ENCODE data around the gene UROC1.

Gene UROC1

DNA sequence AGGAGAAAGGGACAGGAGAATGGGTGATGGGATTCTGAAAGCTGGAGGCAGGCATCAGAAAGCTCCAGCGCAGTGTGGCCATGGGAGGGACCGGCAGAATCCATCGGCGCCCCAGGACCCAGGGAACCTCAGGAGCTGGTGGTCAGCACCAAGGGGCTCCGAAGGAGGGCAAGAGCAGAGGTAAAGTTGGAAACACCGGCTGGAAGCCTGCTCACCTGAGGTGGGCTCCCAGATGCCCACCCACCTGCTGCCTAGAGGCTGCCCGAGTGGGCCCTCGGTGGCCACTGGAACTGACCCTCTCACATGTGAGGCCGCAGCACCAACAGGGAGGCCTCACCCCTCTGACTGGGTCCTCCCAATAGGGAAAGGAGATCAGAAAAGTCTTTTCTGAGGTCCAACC is 31.6 kb downstream of the UROC1 start:
- Histone ChIP-seq H3K27ac (ENCODE audit: low read depth, low read length) (no peak overlapping the region), H3K4me1 (ENCODE audit: insufficient read depth, low read length) (peaks cover 2% of the 10 kb centered on the region), H3K9ac (ENCODE audit: low read length) (no peak overlapping the region), H3K27me3 (ENCODE audit: control insufficient read depth in 1 of 2, insufficient read depth in 2 of 2, low read length in 2 of 2) (no peaks in the 10 kb centered on the region), H3K36me3 (ENCODE audit: insufficient read depth, low read length) (no peaks in the 10 kb centered on the region), H3K9me3 (ENCODE audit: low read length) (no peaks in the 10 kb centered on the region), H3K4me3 (ENCODE audit: low read depth in 1 of 2, low read length in 2 of 2) (no peak overlapping the region)

DNA sequence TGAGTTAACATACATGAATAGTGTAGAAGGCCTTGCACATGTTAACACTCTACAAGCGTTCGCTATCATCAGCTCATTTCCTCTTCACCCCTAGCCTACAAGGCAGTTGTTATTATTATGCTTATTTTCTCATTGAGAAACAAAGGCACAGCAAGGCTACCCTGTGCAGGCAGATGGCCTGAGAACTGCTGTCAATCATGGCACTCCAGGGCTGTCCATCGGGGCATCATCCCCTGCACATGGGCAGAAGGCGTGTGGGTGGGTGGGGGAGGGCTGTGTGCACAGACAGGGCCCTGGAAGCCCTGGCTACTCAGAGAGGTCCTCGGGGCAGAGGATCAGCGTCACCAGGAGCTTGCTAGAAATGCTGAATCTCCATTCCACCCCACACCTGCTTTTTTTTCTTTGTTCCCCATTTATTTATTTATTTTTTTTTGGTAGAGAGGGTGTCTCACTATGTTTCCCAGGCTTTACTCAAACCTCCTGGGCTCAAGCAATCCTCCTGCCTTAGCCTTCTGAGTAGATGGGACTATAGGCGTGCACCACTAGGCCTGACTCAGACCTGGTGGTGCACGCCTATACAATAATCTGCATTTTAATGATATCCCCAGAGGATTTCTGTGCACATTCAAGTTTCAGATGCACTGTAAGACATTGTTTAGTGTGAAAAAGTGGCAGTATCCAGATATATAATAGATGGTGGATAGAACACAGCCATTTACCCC is 32.2 kb downstream of the UROC1 start:
- H3K4me3 ChIP-seq (ENCODE audit: low read depth in 1 of 2, low read length in 2 of 2), result no peak overlapping the region
- H3K9ac ChIP-seq (ENCODE audit: low read length), result no peak overlapping the region
- H3K9me3 ChIP-seq (ENCODE audit: low read length), result no peaks in the 10 kb centered on the region
- no peaks in the 10 kb centered on the region for H3K27me3 ChIP-seq (ENCODE audit: control insufficient read depth in 1 of 2, insufficient read depth in 2 of 2, low read length in 2 of 2)
- no peaks in the 10 kb centered on the region for H3K36me3 ChIP-seq (ENCODE audit: insufficient read depth, low read length)
- peaks cover 7% of the 10 kb centered on the region for H3K4me1 ChIP-seq (ENCODE audit: insufficient read depth, low read length)
- H3K27ac ChIP-seq (ENCODE audit: low read depth, low read length), result no peak overlapping the region

DNA sequence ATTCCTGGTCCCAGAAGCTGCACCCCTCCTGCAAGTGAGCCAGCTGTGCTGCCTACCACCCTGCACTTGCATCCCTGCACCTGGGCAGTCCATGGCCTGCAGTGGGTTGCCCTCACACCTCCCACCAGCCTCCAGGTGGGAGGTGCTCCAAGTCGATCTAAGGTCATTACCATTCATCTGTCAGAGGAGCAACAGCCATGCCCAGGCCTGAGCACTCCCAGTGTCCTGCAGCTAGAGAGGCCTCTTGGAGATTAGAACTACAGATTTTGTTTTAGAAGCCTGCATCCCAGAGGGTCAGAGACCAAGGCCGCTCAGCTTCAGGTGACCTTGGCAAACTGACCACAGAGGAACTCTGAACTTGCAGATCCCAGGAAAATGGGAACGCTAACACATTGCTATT is 32.9 kb downstream of the UROC1 start:
- Histone ChIP-seq H3K9ac (ENCODE audit: low read length) (no peak overlapping the region), H3K27ac (ENCODE audit: low read depth, low read length) (no peak overlapping the region), H3K4me1 (ENCODE audit: insufficient read depth, low read length) (peaks cover 7% of the 10 kb centered on the region), H3K9me3 (ENCODE audit: low read length) (no peaks in the 10 kb centered on the region), H3K4me3 (ENCODE audit: low read depth in 1 of 2, low read length in 2 of 2) (no peak overlapping the region), H3K36me3 (ENCODE audit: insufficient read depth, low read length) (no peaks in the 10 kb centered on the region), H3K27me3 (ENCODE audit: control insufficient read depth in 1 of 2, insufficient read depth in 2 of 2, low read length in 2 of 2) (no peaks in the 10 kb centered on the region)

DNA sequence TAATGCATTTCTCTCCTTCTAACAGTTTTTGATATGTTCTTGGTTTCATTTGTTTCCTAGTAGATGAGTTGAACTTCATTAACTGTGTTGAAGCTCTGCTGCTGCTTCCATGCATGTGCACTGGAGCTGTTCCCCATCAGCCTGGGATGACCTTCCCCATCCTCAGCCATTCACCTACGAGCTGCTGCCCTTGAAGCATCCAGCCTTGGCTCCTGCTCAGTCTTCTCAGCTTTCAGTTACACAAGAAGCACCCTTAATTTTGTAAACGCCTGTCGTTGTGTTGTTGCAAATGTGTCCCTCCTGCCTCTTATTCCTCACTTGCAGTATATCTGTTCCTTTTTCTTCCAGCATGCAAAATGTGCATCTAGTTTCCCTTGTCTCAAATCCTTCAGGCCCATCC is 33.4 kb downstream of the UROC1 start:
- H3K9me3 ChIP-seq (ENCODE audit: low read length), result no peaks in the 10 kb centered on the region

DNA sequence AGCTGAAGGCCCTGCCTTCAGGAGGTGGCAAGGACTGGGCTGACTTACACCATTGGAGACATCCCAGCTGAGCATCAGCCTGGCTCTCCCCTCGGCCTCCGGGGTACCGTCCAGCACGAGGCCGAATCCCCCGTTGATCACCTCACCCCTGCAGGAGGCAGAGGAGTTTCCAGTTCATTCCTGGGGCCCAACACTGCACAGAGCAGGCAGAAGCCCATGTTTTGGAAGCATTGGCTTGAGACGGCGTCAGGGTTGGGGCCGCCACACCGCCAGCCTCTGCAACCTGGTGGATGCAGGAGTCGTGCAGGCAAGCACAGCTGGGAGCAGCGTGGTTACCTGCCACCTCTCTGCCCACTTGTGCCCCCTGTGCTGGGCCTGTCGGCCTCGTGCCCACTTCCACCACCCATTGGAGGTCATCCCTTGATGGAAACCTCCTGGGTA is 34.2 kb downstream of the UROC1 start:
- Histone ChIP-seq H3K9me3 (ENCODE audit: low read length) (no peaks in the 10 kb centered on the region), H3K4me1 (ENCODE audit: insufficient read depth, low read length) (peaks cover 7% of the 10 kb centered on the region), H3K27me3 (ENCODE audit: control insufficient read depth in 1 of 2, insufficient read depth in 2 of 2, low read length in 2 of 2) (no peaks in the 10 kb centered on the region), H3K4me3 (ENCODE audit: low read depth in 1 of 2, low read length in 2 of 2) (no peak overlapping the region), H3K9ac (ENCODE audit: low read length) (no peak overlapping the region), H3K27ac (ENCODE audit: low read depth, low read length) (no peak overlapping the region), H3K36me3 (ENCODE audit: insufficient read depth, low read length) (no peaks in the 10 kb centered on the region)

More for the DNA sequence above, 33.4 kb downstream of the UROC1 start:
- H3K27me3 ChIP-seq (ENCODE audit: control insufficient read depth in 1 of 2, insufficient read depth in 2 of 2, low read length in 2 of 2), result no peaks in the 10 kb centered on the region
- no peak overlapping the region for H3K4me3 ChIP-seq (ENCODE audit: low read depth in 1 of 2, low read length in 2 of 2)
- no peak overlapping the region for H3K27ac ChIP-seq (ENCODE audit: low read depth, low read length)
- peaks cover 7% of the 10 kb centered on the region for H3K4me1 ChIP-seq (ENCODE audit: insufficient read depth, low read length)
- H3K9ac ChIP-seq (ENCODE audit: low read length), result no peak overlapping the region
- no peaks in the 10 kb centered on the region for H3K36me3 ChIP-seq (ENCODE audit: insufficient read depth, low read length)

DNA sequence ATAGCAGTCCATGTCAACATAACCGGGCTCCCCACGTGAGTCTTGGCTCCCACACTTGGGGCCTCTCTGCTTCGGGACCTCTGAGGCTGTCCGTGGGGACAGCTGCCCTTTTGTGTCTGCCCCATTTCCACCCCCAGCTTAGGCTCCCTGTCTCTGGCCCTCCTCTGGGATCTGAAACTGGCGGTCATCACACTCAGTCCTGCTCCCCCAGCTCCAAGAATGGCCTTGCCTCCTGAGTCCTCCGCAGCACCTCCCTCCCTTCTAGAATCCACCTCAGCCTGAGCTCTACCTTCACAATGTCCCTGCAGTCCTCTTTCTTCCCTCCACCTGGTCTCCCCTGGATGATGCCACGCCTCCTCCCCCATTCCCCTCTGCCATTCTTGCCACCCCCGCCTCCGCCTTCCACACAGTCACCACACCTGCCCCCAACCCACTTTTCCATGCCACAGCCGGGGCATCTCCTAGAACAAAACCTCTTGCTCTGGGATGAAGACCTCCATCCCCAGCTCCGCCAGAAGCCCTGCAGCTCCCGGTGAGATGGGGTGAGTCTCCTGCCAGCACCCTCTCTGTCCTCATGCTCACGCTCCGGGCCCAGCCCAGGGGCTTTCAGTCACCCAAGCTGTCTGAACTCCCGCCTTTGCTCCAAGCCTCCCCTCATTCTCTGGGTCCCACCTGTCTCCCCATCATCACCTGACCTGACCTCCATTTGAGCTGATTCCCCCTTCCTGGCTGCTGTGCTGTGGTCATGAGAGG is 34.9 kb downstream of the UROC1 start:
- H3K27ac ChIP-seq (ENCODE audit: low read depth, low read length), result no peak overlapping the region
- H3K4me1 ChIP-seq (ENCODE audit: insufficient read depth, low read length), result peaks cover 7% of the 10 kb centered on the region
- H3K36me3 ChIP-seq (ENCODE audit: insufficient read depth, low read length), result no peaks in the 10 kb centered on the region
- H3K27me3 ChIP-seq (ENCODE audit: control insufficient read depth in 1 of 2, insufficient read depth in 2 of 2, low read length in 2 of 2), result no peaks in the 10 kb centered on the region
- H3K9ac ChIP-seq (ENCODE audit: low read length), result no peak overlapping the region
- H3K9me3 ChIP-seq (ENCODE audit: low read length), result no peaks in the 10 kb centered on the region
- H3K4me3 ChIP-seq (ENCODE audit: low read depth in 1 of 2, low read length in 2 of 2), result no peak overlapping the region

DNA sequence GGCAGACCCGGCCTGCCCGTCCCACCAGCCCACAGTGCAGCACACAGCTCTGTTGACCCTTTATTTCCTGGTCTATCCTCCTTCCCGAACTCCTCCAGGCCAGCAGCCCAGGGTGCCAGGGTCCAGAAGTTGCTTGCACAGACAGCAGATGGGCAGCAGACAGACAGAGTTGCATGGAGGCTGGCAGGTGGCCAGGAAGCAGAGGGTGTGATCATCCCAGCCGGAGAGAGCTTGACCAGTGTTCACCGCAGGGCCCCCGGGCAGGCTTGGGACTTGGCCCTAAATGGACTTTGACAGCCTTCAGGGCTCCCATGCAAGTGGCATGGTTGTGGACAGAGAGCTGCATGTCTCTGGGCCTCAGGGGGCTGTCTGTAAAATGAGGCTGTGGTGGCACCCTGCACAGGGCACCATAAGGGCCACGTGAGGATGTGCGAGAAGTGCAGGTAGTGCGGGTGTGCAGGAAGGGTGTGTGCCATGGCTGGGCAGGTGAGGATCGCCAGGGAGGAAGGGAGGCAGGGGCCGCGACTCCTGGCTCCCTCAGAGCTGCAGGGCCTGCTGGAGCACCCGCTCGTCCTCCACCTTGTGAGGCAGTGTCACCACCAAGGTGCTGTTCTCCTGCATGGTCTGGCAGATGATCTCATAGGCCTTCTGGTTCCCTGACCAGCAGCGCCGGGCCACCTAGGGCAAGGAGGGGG is 35.6 kb downstream of the UROC1 start:
- Histone ChIP-seq H3K9ac (ENCODE audit: low read length) (no peak overlapping the region), H3K27ac (ENCODE audit: low read depth, low read length) (no peak overlapping the region)

DNA sequence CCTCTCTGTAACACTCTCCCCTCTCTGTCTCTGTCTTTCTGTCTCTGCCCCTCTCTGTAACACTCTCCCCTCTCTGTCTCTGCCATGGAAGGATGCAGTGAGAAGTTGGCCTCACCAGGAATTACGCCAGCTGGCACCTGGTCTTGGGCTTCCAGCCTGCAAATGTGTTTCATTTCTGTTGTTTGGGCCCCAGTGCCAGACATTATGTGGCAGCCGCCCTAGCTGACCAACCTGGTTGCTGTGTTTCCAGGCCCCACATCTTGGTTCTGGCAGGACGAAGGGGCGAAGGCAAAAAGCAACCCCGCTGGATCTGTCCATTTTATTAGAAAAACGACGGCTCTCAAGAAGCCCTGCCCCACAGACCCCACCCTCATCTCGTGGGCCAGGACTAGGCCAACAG is 36.7 kb downstream of the UROC1 start:
- H3K9ac ChIP-seq (ENCODE audit: low read length), result no peak overlapping the region
- no peaks in the 10 kb centered on the region for H3K27me3 ChIP-seq (ENCODE audit: control insufficient read depth in 1 of 2, insufficient read depth in 2 of 2, low read length in 2 of 2)
- no peak overlapping the region for H3K27ac ChIP-seq (ENCODE audit: low read depth, low read length)
- H3K4me3 ChIP-seq (ENCODE audit: low read depth in 1 of 2, low read length in 2 of 2), result no peak overlapping the region
- peaks cover 7% of the 10 kb centered on the region for H3K4me1 ChIP-seq (ENCODE audit: insufficient read depth, low read length)
- no peaks in the 10 kb centered on the region for H3K9me3 ChIP-seq (ENCODE audit: low read length)
- no peaks in the 10 kb centered on the region for H3K36me3 ChIP-seq (ENCODE audit: insufficient read depth, low read length)

More for the DNA sequence above, 35.6 kb downstream of the UROC1 start:
- H3K27me3 ChIP-seq (ENCODE audit: control insufficient read depth in 1 of 2, insufficient read depth in 2 of 2, low read length in 2 of 2), result no peaks in the 10 kb centered on the region
- H3K4me1 ChIP-seq (ENCODE audit: insufficient read depth, low read length), result peaks cover 7% of the 10 kb centered on the region
- no peaks in the 10 kb centered on the region for H3K9me3 ChIP-seq (ENCODE audit: low read length)
- H3K36me3 ChIP-seq (ENCODE audit: insufficient read depth, low read length), result no peaks in the 10 kb centered on the region
- H3K4me3 ChIP-seq (ENCODE audit: low read depth in 1 of 2, low read length in 2 of 2), result no peak overlapping the region

DNA sequence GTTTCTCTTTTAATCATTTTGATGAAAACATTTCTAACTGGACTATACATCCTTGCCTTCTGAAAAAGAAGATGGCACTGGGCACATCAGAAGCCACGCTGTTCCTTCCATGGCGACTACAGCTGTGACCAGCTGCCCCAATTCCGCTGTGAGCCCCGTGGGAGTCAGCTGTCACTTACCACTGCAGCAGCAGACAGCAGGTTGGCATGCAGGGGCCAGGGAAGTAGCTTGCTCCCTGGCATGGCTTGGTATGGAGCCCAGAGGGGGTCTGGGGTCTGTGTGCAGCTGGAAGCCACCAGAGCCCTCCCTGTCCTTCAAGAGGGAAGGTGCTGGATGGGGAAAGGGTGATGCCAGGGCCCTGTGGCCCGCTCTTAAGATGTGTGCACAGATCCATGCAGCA is 37.4 kb downstream of the UROC1 start:
- H3K4me3 ChIP-seq (ENCODE audit: low read depth in 1 of 2, low read length in 2 of 2), result no peak overlapping the region
- no peaks in the 10 kb centered on the region for H3K9me3 ChIP-seq (ENCODE audit: low read length)
- peaks cover 7% of the 10 kb centered on the region for H3K4me1 ChIP-seq (ENCODE audit: insufficient read depth, low read length)
- no peak overlapping the region for H3K9ac ChIP-seq (ENCODE audit: low read length)
- H3K27me3 ChIP-seq (ENCODE audit: control insufficient read depth in 1 of 2, insufficient read depth in 2 of 2, low read length in 2 of 2), result no peaks in the 10 kb centered on the region
- no peaks in the 10 kb centered on the region for H3K36me3 ChIP-seq (ENCODE audit: insufficient read depth, low read length)
- no peak overlapping the region for H3K27ac ChIP-seq (ENCODE audit: low read depth, low read length)

DNA sequence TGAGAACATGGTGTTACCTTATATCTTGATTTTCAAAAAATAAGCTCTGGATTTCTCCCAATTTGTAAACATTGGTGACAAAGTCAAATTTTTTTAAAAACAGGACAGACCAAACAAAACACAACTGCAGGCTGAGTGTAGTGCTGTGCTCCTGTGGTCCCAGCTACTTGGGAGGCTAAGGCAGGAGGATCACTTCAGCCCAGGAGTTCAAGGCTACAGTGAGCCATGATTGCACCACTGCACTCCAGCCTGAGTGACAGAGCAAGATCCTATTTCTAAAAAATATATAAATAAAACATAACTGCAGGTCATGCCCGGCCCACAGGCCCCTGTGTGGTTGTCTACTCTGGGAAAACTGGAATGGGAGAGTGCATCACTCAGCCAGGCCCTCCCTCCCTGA is 37.9 kb downstream of the UROC1 start:
- Histone ChIP-seq H3K36me3 (ENCODE audit: insufficient read depth, low read length) (no peaks in the 10 kb centered on the region), H3K4me3 (ENCODE audit: low read depth in 1 of 2, low read length in 2 of 2) (no peak overlapping the region), H3K27me3 (ENCODE audit: control insufficient read depth in 1 of 2, insufficient read depth in 2 of 2, low read length in 2 of 2) (no peaks in the 10 kb centered on the region), H3K9ac (ENCODE audit: low read length) (no peak overlapping the region), H3K9me3 (ENCODE audit: low read length) (no peaks in the 10 kb centered on the region), H3K27ac (ENCODE audit: low read depth, low read length) (no peak overlapping the region), H3K4me1 (ENCODE audit: insufficient read depth, low read length) (peaks cover 7% of the 10 kb centered on the region)

DNA sequence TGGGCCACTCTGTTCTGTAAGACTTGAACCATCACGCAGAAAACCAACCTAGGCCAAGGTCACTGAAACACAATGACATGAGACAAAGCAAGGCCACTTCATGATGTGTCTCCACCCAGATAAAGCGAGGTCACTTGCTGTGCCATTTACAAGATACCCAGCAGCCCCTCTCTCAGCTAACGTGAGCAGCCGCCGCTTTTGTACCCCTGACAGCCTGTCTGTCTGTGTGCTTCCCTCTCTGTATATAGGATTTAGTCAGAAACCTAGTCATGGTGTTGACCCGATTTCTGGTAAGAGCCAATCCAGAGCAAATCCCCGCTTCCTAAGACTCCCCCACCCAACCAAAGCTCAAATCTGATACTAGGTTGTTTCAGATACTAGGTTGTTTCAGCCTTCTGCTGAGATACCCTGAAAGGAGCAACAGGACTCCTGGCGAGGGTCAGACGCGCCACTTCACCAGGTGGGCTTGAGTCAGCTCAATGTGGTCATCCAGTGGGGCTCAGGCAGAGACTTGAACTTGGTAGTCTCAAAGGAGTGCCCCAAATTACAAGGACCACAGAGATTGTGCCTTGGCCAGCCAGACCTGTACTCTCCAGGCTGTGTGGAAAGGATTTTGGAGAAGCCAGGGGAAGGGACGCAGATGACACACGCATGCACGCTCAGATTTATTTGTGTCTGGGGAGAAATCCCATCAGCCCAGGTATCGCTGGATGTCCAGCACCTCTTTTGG is 38.8 kb downstream of the UROC1 start:
- H3K4me1 ChIP-seq (ENCODE audit: insufficient read depth, low read length), result peaks cover 16% of the 10 kb centered on the region
- H3K27ac ChIP-seq (ENCODE audit: low read depth, low read length), result no peak overlapping the region
- H3K9ac ChIP-seq (ENCODE audit: low read length), result no peak overlapping the region
- H3K36me3 ChIP-seq (ENCODE audit: insufficient read depth, low read length), result peaks cover under 1% of the 10 kb centered on the region
- H3K27me3 ChIP-seq (ENCODE audit: control insufficient read depth in 1 of 2, insufficient read depth in 2 of 2, low read length in 2 of 2), result no peaks in the 10 kb centered on the region
- H3K4me3 ChIP-seq (ENCODE audit: low read depth in 1 of 2, low read length in 2 of 2), result no peak overlapping the region
- no peaks in the 10 kb centered on the region for H3K9me3 ChIP-seq (ENCODE audit: low read length)
